GM12878 (cell line): ENCODE results near the gene EZH2. TPM values are rescaled to one million over a fixed set of nuclear protein-coding genes. Genes with fewer than 3 reads are reported as not detected.

Experiments used
- ATAC-seq: fragments of 200-7000 bp; cut with Tn5 transposase; 3 replicates; pipeline ENCODE4 v1.9.1; 2020; ENCODE audit warnings: mild to moderate bottlenecking, moderate library complexity
- BruUV-seq: library from RNA; stranded (reverse); fragments of 400-500 nt; replicated peaks from 2 replicates; lab custom pipeline; 2021; lab: Mats Ljungman, UMichigan
- CTCF ChIA-PET: fragments of 300-600 bp; sonication (Branson Sonifier 250); formaldehyde crosslinking; extraction: SDS; loops from one replicate; lab custom pipeline; 2021; ENCODE audit warnings: inconsistent platforms; lab: Yijun Ruan, JAX
- POLR2A ChIA-PET: fragments of 350-600 bp; formaldehyde crosslinking; extraction: SDS; loops from one replicate; lab custom pipeline; 2021; ENCODE audit warnings: inconsistent platforms; lab: Charles Lee
- RAD21 ChIA-PET: fragments of 300-600 bp; sonication (Branson Sonifier 250); formaldehyde crosslinking; loops from one replicate; lab custom pipeline; 2023; ENCODE audit warnings: antibody characterized with exemption; ENCODE audit not compliant: unreplicated experiment; lab: Charles Lee
- SMC1A ChIA-PET: fragments of 300-600 bp; sonication (Branson Sonifier 250); formaldehyde crosslinking; loops from one replicate; lab custom pipeline; 2023; ENCODE audit not compliant: unreplicated experiment, uncharacterized antibody; lab: Charles Lee
- DNase-seq: peaks from one replicate; pipeline ENCODE4 v3.0.0-alpha.2; 2011; ENCODE audit warnings: low read depth, low spot score
- FAIRE-seq: peaks from 3 replicates; lab custom pipeline; 2011; peaks lifted over from hg19 to GRCh38; lab: Jason Lieb, UNC
- H2AFZ ChIP-seq: 2 replicates; pipeline ENCODE4 v1.6.0; 2011; ENCODE audit warnings: low read depth, low read length, control low read depth; ENCODE audit not compliant: control insufficient read depth
- H3K27ac ChIP-seq: 2 replicates; pipeline ENCODE4 v1.5.1; 2011; ENCODE audit warnings: control low read depth; ENCODE audit not compliant: control insufficient read depth, insufficient read depth
- H3K27me3 ChIP-seq, 2 experiments: replicated peaks in 1 of 2; 2 replicates each; pipeline versions ENCODE4 v1.6.0 to v1.6.1; 2011; ENCODE audit warnings: low read length in 1 of 2; ENCODE audit not compliant: control insufficient read depth in 2 of 2, insufficient read depth in 2 of 2
- H3K36me3 ChIP-seq, 2 experiments: 2 replicates each; pipeline ENCODE4 v1.5.1; 2011; ENCODE audit warnings: low read length in 1 of 2; ENCODE audit not compliant: control insufficient read depth in 2 of 2, insufficient read depth in 2 of 2
- H3K4me1 ChIP-seq: 2 replicates; pipeline ENCODE4 v1.6.1; 2011; ENCODE audit warnings: mild to moderate bottlenecking, low read length, moderate library complexity, mixed read lengths; ENCODE audit not compliant: control insufficient read depth, insufficient read depth
- H3K4me2 ChIP-seq: 2 replicates; pipeline ENCODE4 v1.6.0; 2011; ENCODE audit warnings: control low read depth; ENCODE audit not compliant: control insufficient read depth, insufficient read depth
- H3K4me3 ChIP-seq: fragments of 200-600 bp; sonication (generic); 2 replicates; pipeline ENCODE4 v1.5.1; 2016
- H3K79me2 ChIP-seq: 2 replicates; pipeline ENCODE4 v1.6.0; 2011; ENCODE audit warnings: low read length; ENCODE audit not compliant: control insufficient read depth, insufficient read depth
- H3K9ac ChIP-seq: 2 replicates; pipeline ENCODE4 v1.8.0; 2011; ENCODE audit warnings: low read length, control low read depth, mixed read lengths; ENCODE audit not compliant: control insufficient read depth, insufficient read depth
- H3K9me3 ChIP-seq: replicated peaks from 3 replicates; pipeline ENCODE4 v1.5.1; 2011; ENCODE audit warnings: mild to moderate bottlenecking, low read length; ENCODE audit not compliant: control insufficient read depth, insufficient read depth
- H4K20me1 ChIP-seq: 2 replicates; pipeline ENCODE4 v1.6.0; 2011; ENCODE audit not compliant: control insufficient read depth, insufficient read depth
- ESRRA ChIP-seq: IDR thresholded peaks from 2 replicates; pipeline ENCODE4 v1.6.1; 2012; ENCODE audit warnings: mild to moderate bottlenecking, low read length, improper control_type of control experiment
- GABPA ChIP-seq: IDR thresholded peaks from 2 replicates; pipeline ENCODE4 v1.6.1; 2014; ENCODE audit warnings: antibody characterized with exemption, low read depth, mild to moderate bottlenecking, inconsistent platforms
- IKZF1 ChIP-seq: fragments of 450-650 bp; conservative IDR thresholded peaks from 2 replicates; pipeline ENCODE4 v1.6.1; 2017; ENCODE audit warnings: antibody characterized with exemption, mild to moderate bottlenecking
- IKZF2 ChIP-seq, 2 experiments: fragments of 450-650 bp; IDR thresholded peaks; 2 replicates each; pipeline ENCODE4 v1.6.1; 2017; ENCODE audit warnings: mild to moderate bottlenecking in 2 of 2, moderate library complexity in 2 of 2
- JUND ChIP-seq: IDR thresholded peaks from 2 replicates; pipeline ENCODE4 v1.6.1; 2012; ENCODE audit warnings: low read depth, mild to moderate bottlenecking, low read length, improper control_type of control experiment, moderate library complexity
- KLF5 ChIP-seq: fragments of 450-650 bp; IDR thresholded peaks from 2 replicates; pipeline ENCODE4 v1.6.1; 2014; ENCODE audit warnings: mild to moderate bottlenecking; ENCODE audit not compliant: partially characterized antibody
- MEF2B ChIP-seq: fragments of 450-650 bp; IDR thresholded peaks from 2 replicates; pipeline ENCODE4 v1.6.1; 2018; ENCODE audit warnings: mild to moderate bottlenecking, moderate library complexity; ENCODE audit not compliant: partially characterized antibody, poor library complexity, severe bottlenecking
- MTA3 ChIP-seq: IDR thresholded peaks from 2 replicates; pipeline ENCODE4 v1.6.1; 2012; ENCODE audit warnings: low read length, inconsistent platforms, borderline replicate concordance
- NFXL1 ChIP-seq: fragments of 450-650 bp; IDR thresholded peaks from 2 replicates; pipeline ENCODE4 v1.6.1; 2017; ENCODE audit warnings: antibody characterized with exemption, mild to moderate bottlenecking, borderline replicate concordance
- PAX5 ChIP-seq: IDR thresholded peaks from 2 replicates; pipeline ENCODE4 v1.6.1; 2011; ENCODE audit warnings: low read depth, low read length, borderline replicate concordance
- PML ChIP-seq: IDR thresholded peaks from 2 replicates; pipeline ENCODE4 v1.6.1; 2012; ENCODE audit warnings: low read length, inconsistent platforms
- RBBP5 ChIP-seq: fragments of 200-600 bp; sonication (generic); conservative IDR thresholded peaks from 2 replicates; pipeline ENCODE4 v1.6.1; 2016
- STAT1 ChIP-seq: fragments of 450-650 bp; conservative IDR thresholded peaks from 2 replicates; pipeline ENCODE4 v1.6.1; 2014; ENCODE audit warnings: antibody characterized with exemption, mild to moderate bottlenecking
- ZBTB11 ChIP-seq: fragments of 450-650 bp; formaldehyde crosslinking; IDR thresholded peaks from 2 replicates; pipeline ENCODE4 v1.5.0; 2022; ENCODE audit warnings: mild to moderate bottlenecking, missing genetic modification characterization
- ZNF384 ChIP-seq: IDR thresholded peaks from 2 replicates; pipeline ENCODE4 v1.6.1; 2012; ENCODE audit warnings: low read depth, mild to moderate bottlenecking, low read length, improper control_type of control experiment, borderline replicate concordance
- ZNF592 ChIP-seq: fragments of 450-650 bp; IDR thresholded peaks from 2 replicates; pipeline ENCODE4 v1.6.1; 2017; ENCODE audit warnings: mild to moderate bottlenecking, moderate library complexity
- WGBS: methylation state at CpG from one replicate; pipeline ENCODE4 v1.1.6; 2016; ENCODE audit warnings: low lambda C conversion rate; ENCODE audit not compliant: insufficient replicate concordance, insufficient coverage; ENCODE audit errors: missing lambda C conversion rate; 5-methylcytosine and 5-hydroxymethylcytosine counted together
- in situ Hi-C: fragments of 300-500 bp; cut with MboI; formaldehyde crosslinking; loops from 9 replicates; pipeline ENCODE4 v1.14.3; 2018; ENCODE audit warnings: mixed read lengths
- intact Hi-C: fragments of 100-400 bp; cut with micrococcal nuclease; formaldehyde crosslinking; loops from one replicate; pipeline ENCODE4 v1.14.2; 2022; ENCODE audit not compliant: unreplicated experiment
- polyA plus RNA-seq, 11 experiments: library from polyadenylated mRNA; depleted of rRNA in 4 of 11; unstranded in 6 of 11; stranded (reverse) in 5 of 11; fragments of >200 nt; fragmentation: Nextera tagmentation in 4 of 11; fragmentation: Illumina TruSeq in 1 of 11; extraction: Ambion mirVana in 4 of 11; extraction: Trizol in 1 of 11; gene quantifications; 1 replicate in 1 of 11; 2 replicates in 10 of 11; pipeline versions ENCODE4 v1.2.1 to v1.2.3, GENCODE V29; 2011 to 2016; ENCODE audit warnings: inconsistent platforms in 2 of 11, missing spikeins in 2 of 11, low read depth in 1 of 11
- total RNA-seq, 4 experiments: library from RNA; depleted of rRNA in 3 of 4; stranded (reverse); fragments of >200 nt in 3 of 4; fragmentation: Illumina TruSeq in 1 of 4; extraction: Trizol in 1 of 4; gene quantifications; 2 replicates each; pipeline versions ENCODE4 v1.2.1 to v1.2.3, GENCODE V29; 2013 to 2021

EZH2 gene
- total and polyA plus RNA-seq, 10 of the 15 experiments (the other 5 are each of a cell fraction or from before 2014, with no cell fraction given) = 19.4 to 69.6 (median 40.8) TPM

GRCh38 chr7:148898845-148899484 lies 14.9 kb upstream of the EZH2 start:
- TF ChIP-seq IKZF2 (IDR thresholded peaks at IDR 0.05) (no peak), IKZF1 (no peak), ESRRA (no peak), MTA3 (no peak), ZBTB11 (CRISPR knock-in tag) (no peak), PML (no peak), JUND (no peak), MEF2B (no peak), PAX5 (no peak), NFXL1 (no peak), GABPA (no peak), RBBP5 (no peak), STAT1 (no peak), KLF5 (no peak), ZNF592 (no peak), ZNF384 (no peak)
- TF ChIP-seq, all 136 proteins: peak for 0
- no peaks in the 10 kb centered on the region for H3K9me3 ChIP-seq
- ChIA-PET POLR2A (no interaction called here), CTCF (interaction anchor here (0.6 to 0.7 kb wide), 2 partner anchors 10 to 68 kb away, joined by 3 read pairs; no protein-coding TSS in a partner anchor), SMC1A (no interaction called here), RAD21 (no interaction called here)
- H3K4me3 ChIP-seq = no peak overlapping the region
- in situ Hi-C loops = no loop called here
- no peaks in the 10 kb centered on the region for H3K4me1 ChIP-seq
- 41% methylated on average over 6 of the region's 6 CpGs for WGBS
- H2AFZ ChIP-seq = no peak overlapping the region
- H3K4me2 ChIP-seq = no peak overlapping the region
- FAIRE-seq = no peak
- H3K27ac ChIP-seq = no peak overlapping the region
- H3K79me2 ChIP-seq = no peaks in the 10 kb centered on the region
- intact Hi-C loops = no loop called here
- BruUV-seq = no TSS peak
- H4K20me1 ChIP-seq = no peaks in the 10 kb centered on the region
- H3K9ac ChIP-seq = no peak overlapping the region
- H3K36me3 ChIP-seq = no peaks in the 10 kb centered on the region
- DNase-seq = no peak
- no peak for ATAC-seq
- peaks cover 1 to 3% of the 10 kb centered on the region in 2 experiments; a peak in 2 of 4 replicates for H3K27me3 ChIP-seq
